ENCODE data around the gene CDC26.
"Not testable (repeated sequence)": the region's sequence is repeated elsewhere in the genome, so short reads cannot be mapped to it uniquely, and the experiment has no call there.

Gene CDC26

DNA sequence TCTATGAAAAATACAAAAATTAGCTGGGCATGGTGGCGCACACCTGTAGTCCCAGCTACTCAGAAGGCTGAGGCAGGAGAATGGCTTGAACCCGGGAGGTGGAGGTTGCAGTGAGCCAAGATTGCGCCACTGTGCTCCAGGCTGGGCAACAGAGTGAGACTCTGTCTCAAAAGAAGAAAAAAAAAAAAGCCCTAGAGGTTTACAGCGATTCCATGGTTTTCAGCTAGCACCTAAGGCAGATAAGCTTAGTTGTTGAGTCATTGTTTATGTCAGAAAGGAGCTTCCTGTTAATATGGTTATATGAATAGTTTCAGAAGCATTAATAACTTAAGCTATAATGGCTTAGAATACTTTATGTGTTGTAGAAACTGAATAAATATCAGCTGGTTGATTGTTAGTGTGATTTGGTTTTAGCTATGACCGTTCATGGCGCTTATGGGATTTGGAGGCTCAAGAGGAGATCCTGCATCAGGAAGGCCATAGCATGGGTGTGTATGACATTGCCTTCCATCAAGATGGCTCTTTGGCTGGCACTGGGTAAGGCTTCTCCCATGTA, 14.8 kb upstream of the CDC26 start:
- DNase-seq = no peak

DNA sequence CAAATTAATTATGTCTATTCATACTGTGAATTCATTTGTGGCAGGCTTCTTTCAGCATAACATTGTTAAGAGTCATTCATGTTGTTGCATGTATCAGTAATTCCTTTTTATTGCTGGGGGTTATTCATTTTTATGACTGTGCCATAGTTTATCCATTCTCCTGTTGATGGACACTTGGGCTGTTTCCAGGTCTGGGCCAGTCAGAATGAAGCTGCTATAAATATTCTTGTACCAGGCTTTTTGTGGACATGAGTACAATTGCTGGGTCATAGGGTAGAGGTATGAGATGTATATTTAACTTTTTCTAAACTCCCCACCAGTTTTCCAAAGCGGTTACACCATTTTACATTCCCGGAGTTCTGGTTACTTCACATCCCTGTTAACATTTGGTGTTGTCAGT, 13.7 kb upstream of the CDC26 start:
- DNase-seq = no peak

DNA sequence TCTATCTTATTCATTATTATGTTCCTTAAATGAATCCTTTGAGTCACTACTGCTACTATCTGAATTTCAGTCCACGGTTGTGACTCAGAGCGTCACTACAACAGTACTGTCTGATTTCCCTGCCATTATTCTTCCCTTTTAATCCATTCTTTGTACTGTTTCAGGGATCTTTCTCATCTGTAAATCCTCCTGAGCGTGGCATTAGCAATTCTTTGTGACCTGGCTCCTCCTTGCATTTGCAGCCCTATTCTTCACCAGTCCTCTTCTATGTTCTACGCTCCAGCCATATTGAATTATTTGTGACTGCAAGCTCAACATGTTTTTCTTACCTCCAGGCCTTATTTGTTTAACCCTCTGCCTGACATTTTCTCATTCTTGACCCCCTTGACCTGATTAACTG, 6.0 kb upstream of the CDC26 start:
- no peak for DNase-seq

DNA sequence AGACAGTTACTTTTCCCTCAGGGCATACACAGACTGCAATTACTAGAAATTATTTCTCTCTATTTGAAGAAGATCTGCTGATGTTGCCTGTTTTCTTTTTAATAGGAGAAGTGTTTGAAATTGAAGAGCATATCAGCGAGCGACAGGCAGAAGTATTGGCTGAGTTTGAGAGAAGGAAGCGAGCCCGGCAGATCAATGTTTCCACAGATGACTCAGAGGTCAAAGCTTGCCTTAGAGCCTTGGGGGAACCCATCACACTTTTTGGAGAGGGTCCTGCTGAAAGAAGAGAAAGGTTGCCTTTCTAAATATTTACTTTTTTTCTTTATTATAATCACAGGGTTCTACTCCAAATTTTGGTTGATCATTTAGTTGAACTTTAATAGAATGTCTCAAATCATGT, 3.5 kb upstream of the CDC26 start:
- DNase-seq = no peak

DNA sequence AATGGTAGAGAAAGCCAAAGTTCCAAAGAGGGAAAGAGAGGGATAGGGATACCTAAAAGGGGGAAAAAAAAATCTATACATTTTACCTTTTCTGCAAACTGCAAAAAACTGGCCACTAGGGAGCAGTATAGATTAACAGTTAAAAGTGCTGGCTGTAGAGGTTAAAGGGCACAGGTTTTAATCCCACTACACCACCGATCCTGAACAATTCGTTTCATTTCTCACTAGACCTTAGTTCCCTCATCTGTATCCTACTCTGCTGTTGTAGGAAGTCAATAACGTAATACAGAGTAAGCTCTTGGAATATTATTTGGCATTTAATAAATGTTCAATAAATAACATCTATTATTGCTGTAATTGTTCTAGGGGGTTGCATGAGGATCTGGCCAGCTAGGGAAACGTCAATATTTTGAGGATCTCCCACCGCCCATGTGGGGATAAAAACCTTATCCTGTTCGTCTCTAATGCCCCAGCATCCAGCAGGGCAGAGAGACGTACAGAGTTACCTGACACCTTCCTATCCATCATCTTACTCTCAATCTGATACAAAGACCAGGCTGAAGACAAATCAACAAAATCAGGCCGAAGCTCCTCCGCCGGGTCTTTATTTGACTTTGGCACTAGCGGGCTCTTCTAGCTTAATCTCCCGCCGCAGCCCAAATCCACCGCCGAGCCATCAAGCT, 757 bp downstream of the CDC26 start:
- peak; percentile 76 for DNase-seq

DNA sequence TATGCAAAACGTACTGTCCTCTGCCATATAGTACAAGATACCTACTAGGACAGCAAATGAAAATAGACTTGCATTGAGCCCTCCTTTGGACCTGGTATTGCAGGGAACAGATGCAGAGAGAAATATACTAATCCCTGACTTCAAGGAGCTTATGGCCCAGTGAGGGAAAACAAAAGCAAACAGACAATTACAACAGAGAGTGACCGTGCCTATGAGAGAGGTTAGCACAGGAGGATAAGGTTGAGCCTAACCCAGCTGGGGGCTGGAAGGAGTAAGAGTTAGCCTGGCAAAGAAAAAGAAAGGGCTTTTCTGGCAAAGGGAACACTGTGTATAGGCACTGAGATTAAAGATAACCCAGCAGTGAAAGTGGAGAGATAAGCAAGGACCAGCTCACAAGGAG, 5.5 kb downstream of the CDC26 start:
- DNase-seq = no peak

DNA sequence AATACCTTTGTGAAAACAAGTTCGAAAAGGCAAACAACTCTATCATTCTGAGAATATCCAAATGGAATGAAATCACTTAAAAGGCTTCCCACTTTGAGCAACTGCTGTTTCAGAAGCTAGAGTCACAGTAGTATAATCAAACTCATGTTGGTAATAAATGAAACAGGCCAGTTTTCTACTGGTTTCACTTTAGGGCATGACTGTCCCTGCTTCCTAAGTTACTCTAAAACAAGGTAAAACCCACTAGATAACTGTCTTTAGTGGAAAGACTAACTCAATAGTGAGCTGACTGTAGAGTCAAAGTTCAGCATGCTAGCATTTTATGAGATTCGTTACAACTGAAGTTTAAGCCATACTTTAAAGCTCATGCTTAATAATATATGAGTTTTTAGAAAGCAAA, 6.0 kb downstream of the CDC26 start:
- peak; percentile 13 for DNase-seq

DNA sequence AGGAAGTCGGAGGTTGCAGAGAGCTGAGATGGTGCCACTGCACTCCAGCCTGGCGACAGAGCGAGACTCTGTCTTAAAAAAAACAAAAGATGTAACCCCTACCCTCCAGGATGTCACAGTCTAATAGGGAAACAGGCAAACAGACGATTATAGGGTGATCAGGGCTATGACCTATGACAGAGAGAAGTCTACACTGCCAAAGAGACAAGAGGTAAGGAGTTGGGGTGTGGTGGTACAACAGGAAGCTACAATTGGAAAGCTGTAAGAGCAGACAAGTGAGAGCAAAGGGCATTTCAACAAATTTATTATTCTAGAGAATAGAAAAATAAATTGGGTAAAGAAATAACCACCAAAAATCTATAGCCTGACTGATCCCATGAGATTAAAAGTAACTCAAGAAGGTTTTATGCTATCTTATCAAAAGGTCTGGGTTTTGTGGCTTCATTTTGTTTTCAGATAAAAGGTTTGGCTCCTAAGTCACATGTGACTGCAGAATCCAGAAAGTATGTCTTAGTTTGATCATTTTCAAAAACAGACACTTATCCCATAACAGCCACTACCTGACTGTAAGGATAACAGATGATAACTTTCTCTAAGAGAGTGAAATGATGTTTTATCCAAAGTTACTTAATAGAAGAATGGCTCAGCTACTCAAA, 7.3 kb downstream of the CDC26 start:
- no peak for DNase-seq

DNA sequence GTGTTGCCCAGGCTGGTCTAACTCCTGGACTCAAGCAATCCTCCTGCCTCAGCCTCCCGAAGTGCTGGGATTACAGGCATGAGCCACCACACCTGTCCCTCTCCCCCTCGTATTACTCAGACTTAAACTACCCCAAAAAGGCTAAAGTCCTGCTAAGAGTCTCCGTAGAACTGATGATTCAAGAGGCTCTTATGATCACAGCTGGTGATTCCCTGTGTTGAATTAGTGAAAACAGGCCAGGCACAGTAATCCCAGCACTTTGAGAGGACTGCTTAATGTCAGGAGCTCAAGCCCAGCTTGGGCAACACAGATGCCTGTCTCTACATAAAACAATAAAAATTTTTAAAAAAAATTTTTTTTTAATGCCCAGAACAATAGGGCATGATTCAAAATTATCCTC, 9.2 kb downstream of the CDC26 start:
- no peak for DNase-seq

DNA sequence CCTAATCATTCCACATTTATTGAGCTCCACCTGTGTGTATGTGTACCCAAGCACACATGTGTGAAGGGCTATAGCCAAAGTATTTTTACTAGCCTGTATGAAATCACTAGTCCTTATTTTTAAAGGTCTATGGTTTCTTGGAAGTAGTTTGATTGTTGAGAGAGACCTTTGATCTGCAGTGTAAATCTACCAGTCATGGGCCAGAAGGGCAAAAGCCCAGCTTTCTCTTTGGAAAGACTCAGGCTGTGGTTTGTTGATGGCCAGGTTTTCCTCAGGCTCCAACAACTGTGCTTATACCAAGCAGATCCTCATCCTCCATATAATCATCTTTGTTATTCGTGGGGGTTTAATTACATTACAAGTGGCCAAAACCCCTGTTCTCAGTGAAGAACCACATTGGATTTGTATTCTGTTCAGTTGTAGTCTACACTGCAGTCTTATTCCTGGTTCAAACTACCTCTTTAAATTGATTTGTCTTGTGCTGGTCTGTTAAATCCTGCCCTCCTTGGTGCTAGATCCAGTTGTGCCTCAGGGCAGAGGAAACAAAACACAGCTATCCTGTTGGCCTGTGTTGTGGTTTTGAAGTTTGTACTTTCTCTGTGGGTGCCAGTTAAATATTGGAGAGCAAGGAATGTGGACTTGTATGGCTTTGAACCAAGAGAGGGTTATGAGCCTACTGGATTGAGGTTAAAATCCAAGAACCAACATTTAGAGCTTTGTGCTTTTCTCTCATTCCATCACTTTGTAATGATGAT, 13.3 kb downstream of the CDC26 start:
- no peak for DNase-seq

DNA sequence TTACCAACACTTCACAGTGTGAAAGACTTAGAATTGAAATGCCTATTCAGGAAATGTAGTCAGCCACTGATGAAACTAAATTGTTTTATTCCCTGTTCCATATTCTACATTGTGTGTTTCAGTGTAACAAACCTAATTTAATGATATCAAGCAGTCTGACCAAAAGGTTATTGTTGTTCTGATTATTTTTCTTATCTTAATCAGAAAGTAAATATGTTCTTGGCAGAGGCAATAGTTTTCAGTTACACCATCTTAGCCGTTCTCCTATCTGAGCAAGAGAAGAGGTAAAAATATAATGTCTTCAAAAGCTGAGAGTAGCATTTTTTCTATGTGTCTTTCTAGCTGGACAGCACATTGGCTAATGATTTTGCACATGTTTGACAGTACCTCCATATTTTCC, 17.1 kb downstream of the CDC26 start:
- DNase-seq = no peak

DNA sequence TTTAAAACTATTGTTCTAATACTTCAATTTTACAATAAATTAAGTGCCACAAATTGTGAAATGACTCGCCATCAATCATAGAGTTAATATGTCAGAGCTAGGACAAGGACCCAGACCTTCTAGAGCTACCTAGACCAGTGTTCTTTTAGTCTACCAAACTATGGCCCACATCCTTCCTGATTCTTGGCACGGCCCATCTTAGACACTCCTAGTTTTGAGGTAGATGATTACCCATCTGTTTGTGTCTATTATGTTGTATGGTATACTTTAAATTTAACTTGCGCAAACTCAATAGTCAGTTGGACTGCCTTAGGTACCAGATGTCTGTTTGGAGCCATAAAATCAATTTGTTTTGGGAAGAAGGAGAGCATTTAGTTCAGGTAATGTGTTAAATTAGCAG, 17.5 kb downstream of the CDC26 start:
- no peak for DNase-seq

DNA sequence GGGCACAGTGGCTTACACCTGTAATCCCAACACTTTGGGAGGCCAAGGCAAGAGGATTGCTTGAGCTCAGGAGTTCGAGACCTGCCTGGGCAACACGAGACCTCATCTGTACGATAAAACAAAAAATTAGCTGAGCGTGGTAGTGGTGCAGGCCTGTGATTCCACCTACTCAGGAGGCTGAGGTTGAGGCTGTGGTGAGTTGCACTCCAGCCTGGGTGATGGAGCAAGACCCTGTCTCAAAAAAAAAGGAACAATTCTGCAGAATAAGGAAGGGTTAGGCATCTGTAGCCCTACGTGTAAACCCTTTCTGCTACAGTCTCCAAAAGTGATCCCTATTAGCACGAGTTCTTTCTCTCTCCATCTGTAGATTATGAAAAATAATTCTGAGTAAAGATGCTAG, 19.9 kb downstream of the CDC26 start:
- DNase-seq = no peak

DNA sequence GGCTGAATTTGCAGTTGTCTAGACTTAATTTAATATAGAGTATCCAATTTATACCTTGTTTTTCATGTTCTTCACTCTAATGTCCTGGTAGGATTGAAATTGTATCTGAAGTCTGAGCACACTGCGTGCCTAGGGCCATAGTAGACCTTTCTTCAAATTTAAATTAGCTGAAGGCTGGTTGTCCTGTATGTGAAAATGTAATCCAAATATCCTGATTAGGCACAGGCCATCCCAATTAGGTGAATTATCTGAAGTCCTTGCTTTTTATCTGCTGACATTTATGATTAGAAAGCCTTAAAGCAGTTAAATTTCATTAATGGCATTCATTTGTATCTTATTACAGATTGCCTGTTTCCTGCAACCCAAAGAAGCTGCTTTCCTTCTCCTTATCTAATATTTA, 20.4 kb downstream of the CDC26 start:
- DNase-seq = no peak

DNA sequence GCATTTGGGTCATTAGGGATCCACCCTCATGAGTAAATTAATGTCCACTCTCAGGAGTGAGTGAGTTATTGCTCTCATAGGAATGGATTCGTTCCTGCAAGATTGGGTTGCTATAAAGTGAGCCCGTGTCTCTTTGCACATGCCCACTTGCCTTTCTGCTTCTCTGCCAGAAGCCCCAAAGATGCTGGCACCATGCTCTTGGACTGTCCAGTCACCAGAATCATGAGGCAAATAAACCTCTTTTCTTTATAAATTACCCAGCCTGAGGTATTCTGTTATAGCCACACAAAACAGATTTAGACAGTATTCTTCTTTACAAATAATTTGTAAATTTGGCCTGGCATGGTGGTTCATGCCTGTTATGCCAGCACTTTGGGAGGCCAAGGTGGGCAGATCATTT, 24.6 kb downstream of the CDC26 start:
- DNase-seq = no peak

DNA sequence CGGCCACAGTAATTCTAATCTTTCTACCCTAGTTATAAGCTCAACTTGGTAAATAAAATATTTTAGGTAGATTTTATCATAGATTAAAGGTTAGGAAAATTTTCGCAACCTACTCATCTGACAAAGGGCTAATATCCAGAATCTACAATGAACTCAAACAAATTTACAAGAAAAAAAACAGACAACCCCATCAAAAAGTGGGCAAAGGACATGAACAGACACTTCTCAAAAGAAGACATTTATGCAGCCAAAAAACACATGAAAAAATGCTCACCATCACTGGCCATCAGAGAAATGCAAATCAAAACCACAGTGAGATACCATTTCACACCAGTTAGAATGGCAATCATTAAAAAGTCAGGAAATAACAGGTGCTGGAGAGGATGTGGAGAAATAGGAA, 25.7 kb downstream of the CDC26 start:
- DNase-seq = not testable (repeated sequence)

DNA sequence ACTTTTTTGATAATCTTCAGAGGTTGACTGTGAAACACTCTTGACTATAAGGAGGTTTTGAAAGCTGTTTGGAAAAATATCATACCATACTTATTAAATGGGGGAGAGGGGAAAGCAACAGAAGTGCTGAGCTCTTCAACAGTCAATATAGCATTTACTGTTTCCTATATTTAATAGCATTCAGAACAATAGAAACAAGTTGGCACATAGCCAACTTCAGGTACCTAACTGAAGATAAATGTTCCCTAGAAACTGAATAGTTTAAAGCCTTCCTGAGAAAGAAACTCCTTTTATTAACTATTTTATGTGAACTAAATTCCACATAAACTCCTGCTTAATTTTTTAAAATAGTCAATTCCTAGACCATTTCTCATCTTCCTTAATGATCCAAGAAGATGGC, 27.7 kb downstream of the CDC26 start:
- DNase-seq = no peak

DNA sequence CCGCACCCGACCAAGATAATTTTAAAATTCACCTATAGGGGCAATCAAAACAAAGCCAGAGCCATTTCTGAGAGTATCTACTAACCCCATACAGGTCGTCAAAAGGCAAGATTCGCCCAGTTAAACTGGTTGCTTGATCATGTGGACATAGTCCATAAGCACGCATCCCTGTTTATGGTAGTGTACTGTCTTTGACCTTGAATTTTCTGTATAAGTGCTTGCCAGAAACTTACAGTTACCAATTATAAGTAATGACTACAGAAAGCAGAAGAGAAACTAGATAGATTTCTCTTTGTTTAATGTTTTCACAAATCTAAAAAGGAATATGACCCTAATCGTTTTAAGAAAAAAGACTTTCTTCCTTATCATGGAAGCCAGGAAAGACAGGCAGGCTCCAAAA, 28.4 kb downstream of the CDC26 start:
- no peak for DNase-seq

DNA sequence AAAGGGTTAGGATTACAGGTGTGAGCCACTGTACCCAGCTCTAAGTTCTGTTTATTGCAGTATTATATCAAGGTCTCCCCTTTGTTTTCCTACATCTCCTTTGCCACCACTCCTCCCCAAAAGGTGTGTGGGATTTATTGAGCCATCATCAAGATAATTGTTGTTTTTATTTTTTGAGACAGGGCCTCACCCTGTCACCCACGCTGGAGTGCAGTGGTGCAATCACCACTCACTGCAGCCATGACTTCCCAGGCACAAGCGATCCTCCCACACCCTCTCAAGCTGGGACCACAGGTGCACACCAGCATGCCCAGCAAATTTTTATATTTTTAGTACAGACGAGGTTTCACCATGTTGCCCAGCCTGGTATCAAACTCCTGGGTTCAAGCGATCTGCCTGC, 29.5 kb downstream of the CDC26 start:
- no peak for DNase-seq

DNA sequence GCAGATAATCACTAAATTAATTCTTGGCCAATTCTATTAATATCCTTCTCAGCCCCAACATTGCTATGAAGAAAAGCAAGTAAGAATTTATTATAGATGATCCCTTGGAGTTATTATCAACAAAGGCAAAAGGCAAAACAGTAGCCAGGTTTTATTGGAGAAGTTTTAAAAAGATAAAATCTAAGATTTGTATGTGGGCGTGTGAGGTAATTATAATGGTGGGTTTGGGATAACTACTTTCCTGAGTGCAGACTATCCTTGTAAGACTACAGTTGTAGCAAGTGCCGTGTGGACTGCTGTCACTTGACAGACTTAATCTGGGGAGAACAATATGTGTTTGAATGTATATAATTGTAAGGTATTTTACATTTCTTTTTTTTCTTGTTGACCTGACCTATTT, 30.8 kb downstream of the CDC26 start:
- no peak for DNase-seq

DNA sequence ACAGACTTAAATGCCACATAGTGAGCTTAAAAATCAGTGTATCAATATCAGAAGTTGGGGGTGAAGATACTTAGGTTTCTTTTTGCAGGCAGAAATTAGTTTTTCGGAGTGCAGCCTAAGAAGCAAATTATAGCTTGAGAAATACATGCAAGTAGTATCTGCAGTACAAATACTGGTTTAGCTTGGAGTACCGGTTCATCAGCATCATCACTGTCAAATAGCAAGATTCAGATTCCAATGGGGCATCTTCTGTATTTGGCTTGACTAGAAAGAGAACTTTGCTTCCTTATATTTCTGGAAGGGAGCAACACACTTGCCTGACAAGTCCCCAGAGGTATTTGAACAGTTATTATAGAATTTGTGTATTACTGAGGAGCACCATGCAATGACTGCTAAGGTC, 34.2 kb downstream of the CDC26 start:
- DNase-seq = no peak

DNA sequence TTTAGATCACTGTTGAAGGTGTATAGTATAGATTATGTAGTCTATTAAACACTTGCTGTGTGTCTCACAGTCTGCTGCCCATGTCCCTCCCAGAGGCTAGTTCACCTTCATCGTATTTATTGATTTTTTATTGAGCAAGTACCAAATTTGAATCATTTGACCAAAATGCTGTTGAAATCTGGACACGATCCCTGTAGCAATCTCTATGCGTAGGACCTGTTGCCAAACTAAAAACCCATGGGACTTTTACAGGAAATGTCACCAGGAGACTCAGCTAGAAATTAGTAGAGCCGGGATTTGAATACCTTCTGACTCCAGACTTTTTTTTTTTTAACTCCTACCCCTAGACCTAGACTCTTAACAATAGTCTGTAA, 36.5 kb downstream of the CDC26 start:
- DNase-seq = no peak

DNA sequence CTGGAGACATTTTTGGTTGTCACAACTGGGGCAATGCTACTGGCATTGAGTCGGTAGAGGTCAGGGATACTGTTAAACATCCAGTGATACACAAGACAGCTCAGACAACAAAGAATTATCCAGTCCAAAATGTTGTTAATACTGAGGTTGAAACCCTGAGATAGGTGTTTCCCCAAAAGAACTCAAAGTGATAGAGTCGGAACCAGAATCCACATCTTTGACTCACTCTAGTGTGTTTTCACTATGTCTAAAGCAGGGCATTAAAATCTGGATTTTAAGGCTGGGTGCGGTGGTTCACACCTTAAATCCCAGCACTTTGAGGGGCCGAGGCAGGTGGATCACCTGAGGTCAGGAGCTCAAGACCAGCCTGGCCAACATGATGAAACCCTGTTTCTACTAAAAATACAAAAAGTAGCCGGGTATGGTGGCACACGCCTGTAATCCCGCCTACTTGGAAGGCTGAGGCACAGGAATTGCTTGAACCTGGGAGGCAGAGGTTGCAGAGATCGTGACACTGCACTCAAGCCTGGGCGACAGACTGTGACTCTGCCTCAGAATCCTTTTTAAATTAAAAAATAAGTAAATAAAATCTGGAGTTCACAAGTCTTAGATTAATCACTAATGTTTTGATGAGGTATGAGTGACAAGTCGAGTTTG, 37.0 kb downstream of the CDC26 start:
- DNase-seq = no peak

DNA sequence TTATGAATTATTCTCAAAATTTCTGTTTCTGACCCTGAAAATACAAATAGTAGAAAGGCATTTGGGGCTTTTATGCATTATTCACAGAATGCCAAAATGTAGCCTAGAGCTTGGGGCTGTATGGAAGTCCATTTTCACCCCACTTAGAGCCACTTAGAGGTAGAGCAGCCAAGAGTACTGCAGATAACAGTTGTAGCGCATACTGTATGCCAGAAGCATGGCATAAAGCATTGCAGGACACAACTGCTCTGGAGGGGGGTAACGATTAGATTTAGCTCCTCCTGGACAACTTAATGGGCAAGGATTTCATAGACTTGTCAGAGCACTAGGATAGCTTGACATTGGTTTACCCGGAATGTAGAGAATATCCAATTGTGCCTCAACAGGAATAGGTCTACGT, 38.3 kb downstream of the CDC26 start:
- no peak for DNase-seq
